GM21367 (cell line): ENCODE results near the gene CUL7.

Source experiments
- ATAC-seq: cut with Tn5 transposase; IDR thresholded peaks from one replicate; pipeline ENCODE4 v1.9.1; 2021; ENCODE audit not compliant: unreplicated experiment

Gene CUL7

DNA sequence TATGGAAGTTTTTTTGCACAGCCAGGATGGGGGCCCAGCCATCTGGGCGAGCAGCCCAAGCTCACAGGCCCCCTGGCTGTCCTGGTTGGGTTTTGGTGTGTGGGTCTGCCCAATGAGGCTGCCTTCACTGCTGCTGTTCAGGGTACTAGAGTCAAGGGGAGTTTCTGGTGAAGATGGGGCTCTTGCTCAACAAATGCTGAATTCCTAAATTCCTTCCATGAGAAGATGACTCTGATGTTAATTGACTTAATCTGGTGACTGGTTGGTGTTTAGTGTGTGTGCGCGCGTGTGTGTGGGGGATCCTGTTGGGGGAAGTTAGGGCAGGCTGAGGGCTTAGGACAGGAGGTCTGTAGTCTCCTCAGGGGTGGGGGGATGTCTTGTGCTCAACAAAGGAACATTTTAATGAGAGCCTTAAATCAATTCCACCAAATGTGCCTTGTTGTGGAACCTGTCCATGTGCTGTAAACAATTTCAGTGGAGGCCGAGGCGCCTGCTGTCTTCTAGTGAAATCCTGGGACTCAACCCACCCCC is 24.4 kb upstream of the CUL7 start:
- no peak for ATAC-seq

GRCh38 chr6:43077333-43077809 is 23.7 kb upstream of the CUL7 start:
- no peak for ATAC-seq

DNA sequence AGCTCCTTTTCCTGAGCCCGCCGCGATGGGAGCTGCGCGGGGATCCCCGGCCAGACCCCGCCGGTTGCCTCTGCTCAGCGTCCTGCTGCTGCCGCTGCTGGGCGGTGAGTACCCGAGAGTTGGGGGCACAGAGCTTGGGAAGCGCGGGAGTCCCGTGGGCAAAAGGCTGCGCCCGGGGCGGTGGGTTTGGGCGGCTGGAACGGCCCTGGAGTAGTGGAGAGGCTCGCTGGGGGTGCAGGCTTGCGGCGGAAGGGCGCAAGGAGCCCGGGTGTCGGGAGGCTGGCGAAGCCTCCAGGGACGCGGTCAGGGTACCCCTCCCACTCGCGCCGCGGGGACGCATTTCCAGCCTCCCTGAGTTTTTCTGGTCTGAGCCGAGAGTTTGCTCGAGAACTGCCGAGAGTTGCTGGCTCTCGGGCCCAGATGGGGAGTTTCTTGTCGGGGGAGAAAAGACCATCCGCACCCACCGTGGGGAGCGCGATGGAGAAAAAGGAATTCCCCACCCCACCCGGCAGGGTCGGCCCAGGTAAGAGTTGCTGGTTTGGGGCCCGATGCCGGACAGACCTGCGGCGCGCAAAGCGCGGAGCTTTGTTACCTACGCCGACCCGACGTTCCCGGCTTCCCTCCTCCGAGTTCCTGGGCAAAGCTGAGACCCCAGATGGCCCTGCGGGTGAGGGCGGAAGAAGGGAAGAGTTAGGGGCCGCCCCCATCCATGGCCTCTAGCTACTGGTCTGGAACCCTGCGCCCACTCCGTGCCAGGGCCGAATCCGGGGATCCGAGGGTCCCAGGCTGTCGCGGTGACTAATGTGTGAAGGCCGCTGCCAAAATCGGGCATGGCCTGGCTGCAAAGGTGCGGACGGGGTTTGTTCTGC is 23.0 kb upstream of the CUL7 start:
- no peak for ATAC-seq

GRCh38 chr6:43075670-43076463 is 22.2 kb upstream of the CUL7 start, which contains the start of gene PTK7:
TSS of gene PTK7 (plus strand) at chr6:43076314. CDS start at chr6:43076489, 175 bp downstream.
- ATAC-seq: no peak

GRCh38 chr6:43074847-43075669 is 21.4 kb upstream of the CUL7 start:
- no peak for ATAC-seq

DNA sequence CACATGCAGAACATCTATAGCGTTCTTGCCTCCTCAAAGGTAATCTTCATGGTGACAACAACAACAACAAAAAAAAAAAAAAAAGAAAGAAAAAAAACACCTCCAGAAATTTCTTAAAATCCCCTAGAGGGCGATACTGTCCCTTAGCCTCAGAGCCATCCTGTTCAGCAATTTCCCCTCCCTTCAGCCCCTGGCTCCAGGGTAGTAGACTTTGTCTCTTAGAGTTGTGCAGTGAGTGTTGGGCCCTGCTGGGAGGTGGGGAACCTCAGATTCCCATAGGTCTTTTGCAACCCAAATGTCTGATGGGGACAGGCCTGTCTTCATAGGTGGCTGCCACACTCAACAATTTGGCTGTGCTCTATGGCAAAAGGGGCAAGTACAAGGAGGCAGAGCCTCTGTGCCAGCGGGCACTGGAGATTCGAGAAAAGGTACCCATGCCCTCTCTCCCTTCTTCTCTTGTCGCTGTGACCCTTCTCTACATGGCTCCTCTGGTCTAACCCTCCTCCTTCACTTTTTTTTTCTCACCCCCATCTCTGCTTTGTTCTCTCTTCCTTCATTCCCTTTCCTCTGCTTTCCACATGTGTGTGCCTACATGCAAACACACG is 16.5 kb upstream of the CUL7 start:
- no peak for ATAC-seq

DNA sequence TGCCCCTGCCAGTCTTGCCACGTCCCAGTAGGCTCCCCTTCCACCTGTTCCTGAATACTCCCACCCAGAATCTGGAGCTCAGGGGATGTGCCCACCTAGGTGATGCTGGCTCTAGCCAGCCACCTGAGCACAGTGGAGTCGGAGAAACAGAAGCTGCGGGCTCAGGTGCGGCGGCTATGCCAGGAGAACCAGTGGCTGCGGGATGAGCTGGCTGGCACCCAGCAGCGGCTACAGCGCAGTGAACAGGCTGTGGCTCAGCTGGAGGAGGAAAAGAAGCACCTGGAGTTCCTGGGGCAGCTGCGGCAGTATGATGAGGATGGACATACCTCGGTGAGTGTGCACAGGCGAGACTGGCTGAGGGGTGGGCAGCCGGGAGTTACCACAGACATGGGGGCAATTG is 9.2 kb upstream of the CUL7 start:
- ATAC-seq: no peak

DNA sequence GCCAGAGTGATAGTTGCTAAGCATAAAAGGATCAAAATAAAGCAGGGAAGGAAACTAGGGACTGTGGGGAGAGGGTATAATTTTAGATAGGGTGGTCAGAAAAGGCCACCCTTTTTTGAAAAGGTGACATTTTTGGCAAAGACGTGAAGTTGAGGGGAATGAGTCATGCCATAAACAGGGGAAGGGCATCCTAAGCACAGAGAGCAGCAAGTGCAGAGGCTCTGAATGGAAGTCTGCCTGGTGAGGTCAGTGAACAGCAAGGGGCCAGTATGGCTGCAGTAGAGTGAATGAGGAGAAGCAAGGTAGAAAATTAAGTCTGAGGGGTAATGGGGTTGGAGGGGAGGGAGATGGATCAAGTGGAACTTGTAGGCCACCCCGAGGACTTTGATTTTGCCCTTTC is 8.2 kb upstream of the CUL7 start:
- ATAC-seq: no peak

GRCh38 chr6:43060755-43061633 is 7.3 kb upstream of the CUL7 start:
- no peak for ATAC-seq

DNA sequence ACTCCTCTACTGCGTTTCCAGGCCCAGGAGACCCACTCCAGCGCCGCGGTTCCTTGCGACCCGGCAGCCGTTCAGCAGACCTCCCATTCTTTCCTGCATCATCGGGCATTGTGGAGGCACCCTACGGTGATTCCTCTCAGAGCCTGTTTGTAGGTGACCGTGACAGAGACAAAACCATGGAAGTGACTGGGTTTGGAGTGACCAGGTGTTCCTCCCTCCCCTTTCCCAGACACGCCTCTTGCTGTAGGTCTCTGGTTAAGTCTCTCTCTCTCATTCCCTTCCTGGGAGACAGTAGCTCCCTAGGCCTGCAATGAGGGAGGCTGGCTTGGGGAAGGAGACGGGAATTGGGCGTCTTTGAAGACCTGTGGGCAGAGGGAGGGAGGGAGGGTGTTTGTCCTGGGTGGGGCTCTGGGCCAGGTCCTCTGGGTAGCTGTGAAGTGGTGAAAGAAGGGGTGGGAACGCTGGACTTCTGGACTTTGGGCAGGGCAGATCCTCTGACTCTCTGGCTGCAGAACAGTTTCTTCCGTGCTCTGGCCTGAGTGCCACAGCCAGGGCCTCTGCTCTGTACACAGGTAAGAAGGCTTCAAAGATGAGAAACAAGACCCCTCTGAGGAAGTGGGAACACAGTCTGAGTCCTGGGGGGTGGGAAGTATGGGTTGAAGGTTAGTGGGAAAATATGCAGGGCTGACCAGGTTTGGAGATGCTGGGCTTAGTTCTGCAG is 6.5 kb upstream of the CUL7 start:
- ATAC-seq: no peak

DNA sequence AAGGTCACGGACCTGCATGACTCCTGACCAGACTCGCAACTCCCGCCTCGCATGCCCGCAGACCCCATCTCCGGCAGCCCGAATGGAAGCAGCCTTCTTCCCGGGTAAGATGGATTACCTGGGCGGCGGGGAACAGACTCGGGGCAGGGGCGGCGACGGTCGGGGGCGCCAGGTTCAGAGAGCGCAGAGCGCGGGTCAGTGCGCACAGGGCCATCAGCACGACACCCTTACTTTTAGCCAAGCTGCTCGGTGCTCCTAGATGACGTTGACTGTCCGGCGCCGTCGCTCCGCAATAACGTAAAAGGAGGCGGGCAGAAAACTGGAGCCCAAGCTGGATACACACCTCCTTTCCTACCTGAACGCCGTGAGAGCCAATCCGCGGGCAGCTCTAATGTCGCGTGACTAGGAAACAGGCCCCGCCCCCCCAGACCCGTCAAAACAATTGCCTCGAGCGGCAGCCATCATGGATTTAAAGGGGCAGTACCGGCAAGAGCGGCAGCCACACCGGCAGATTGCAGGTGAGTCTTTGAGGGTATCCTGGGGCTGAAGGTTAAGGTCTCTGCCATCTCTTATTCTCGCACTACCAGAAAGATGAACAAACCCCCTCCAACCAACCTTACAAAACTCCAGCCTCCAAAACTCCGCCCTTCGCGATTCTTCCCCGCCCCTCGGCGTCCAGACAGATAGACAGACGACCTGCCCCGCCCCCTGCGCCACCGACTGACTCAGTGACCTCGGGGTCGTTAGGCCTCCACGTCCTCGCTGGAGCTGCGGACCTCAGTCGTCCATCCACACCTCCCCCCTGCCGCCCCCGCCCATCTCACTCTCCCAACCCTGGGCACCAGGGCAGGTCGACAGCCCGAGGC is 5.8 kb upstream of the CUL7 start, which contains the start of the genes KLC4 and MRPL2:
Gene KLC4, plus strand, starts transcription at position 464 of the 866 bp plus-strand sequence. CDS start 1,705 bp downstream, outside the sequence.
Gene MRPL2, minus strand, starts transcription at position 267 of the 866 bp plus-strand sequence. Its CDS starts 53 bp downstream, at position 214.
- peak; percentile 82 for ATAC-seq

- ATAC-seq: no peak
Measured at GRCh38 chr6:43058531-43058930, 4.9 kb upstream of the CUL7 start.

GRCh38 chr6:43055966-43056365 is 2.3 kb upstream of the CUL7 start:
- ATAC-seq: no peak

- ATAC-seq: no peak
Measured at GRCh38 chr6:43054206-43054943, 724 bp upstream of the CUL7 start.

GRCh38 chr6:43052842-43053544 is 658 bp downstream of the CUL7 start:
- no peak for ATAC-seq

- no peak for ATAC-seq
Measured at GRCh38 chr6:43052225-43052841, 1.3 kb downstream of the CUL7 start.
